ENCODE data around the gene ESRP2. TPM values are rescaled to one million over a fixed set of nuclear protein-coding genes. Genes with fewer than 3 reads are reported as not detected.

The ESRP2 gene
- total and polyA plus RNA-seq, 10 donors, result 0.02 to 0.35 (median 0.23) TPM; not detected in 2

GRCh38 chr16:68219725-68220351, 16.1 kb downstream of the ESRP2 start:
- Histone ChIP-seq H3K27me3 (replicated peaks in 1 of 7) (no peaks in the 10 kb centered on the region), H3K4me1 (no peaks in the 10 kb centered on the region), H3K27ac (no peak overlapping the region), H3K36me3 (peaks cover 0 to 77% (median 16%) of the 10 kb centered on the region in 6 donors), H3K9me3 (no peaks in the 10 kb centered on the region), H3K4me3 (no peak overlapping the region)
- 85 to 94% (median 91%) methylated on average over 6 of the region's 6 CpGs for WGBS, 5 donors
- intact Hi-C loops (cut with DNase I; ENCODE audit: low total_unique reads), result loop anchor here (10.0 kb wide), 1 partner anchor 125 kb away; no protein-coding TSS in a partner anchor
- TF ChIP-seq POLR2AphosphoS5 (IDR thresholded peaks at IDR 0.05), result no peak
- TF ChIP-seq CTCF (IDR thresholded peaks at IDR 0.05 in 8 of 11, conservative IDR thresholded peaks at IDR 0.05 in 3 of 11), result no peak
- DNase-seq, result no peak

GRCh38 chr16:68217506-68217905, 18.4 kb downstream of the ESRP2 start:
- Histone ChIP-seq H3K27me3 (replicated peaks in 1 of 7) (no peaks in the 10 kb centered on the region), H3K9me3 (no peaks in the 10 kb centered on the region), H3K4me1 (peaks cover 0 to 11% (median 0%) of the 10 kb centered on the region in 6 donors), H3K27ac (no peak overlapping the region), H3K36me3 (peaks cover 0 to 74% (median 20%) of the 10 kb centered on the region in 6 donors), H3K4me3 (no peak overlapping the region)
- WGBS, 5 donors, result 66 to 81% (median 76%) methylated on average over 4 of the region's 4 CpGs
- TF ChIP-seq CTCF (IDR thresholded peaks at IDR 0.05 in 8 of 11, conservative IDR thresholded peaks at IDR 0.05 in 3 of 11), result no peak
- TF ChIP-seq POLR2AphosphoS5 (IDR thresholded peaks at IDR 0.05), result no peak
- no peak for TF ChIP-seq POLR2A (IDR thresholded peaks at IDR 0.05)
- DNase-seq, result no peak
- intact Hi-C loops (cut with DNase I; ENCODE audit: low total_unique reads), result no loop called here

- WGBS, 5 donors, result 91 to 97% (median 92%) methylated on average over 3 of the region's 3 CpGs
- intact Hi-C loops (cut with DNase I; ENCODE audit: low total_unique reads), result no loop called here
Measured at GRCh38 chr16:68216240-68216639, 19.7 kb downstream of the ESRP2 start.

More at GRCh38 chr16:68216240-68216639, 19.7 kb downstream of the ESRP2 start:
- TF ChIP-seq CTCF (IDR thresholded peaks at IDR 0.05 in 8 of 11, conservative IDR thresholded peaks at IDR 0.05 in 3 of 11) (no peak), POLR2A (IDR thresholded peaks at IDR 0.05) (no peak), POLR2AphosphoS5 (IDR thresholded peaks at IDR 0.05) (no peak)
- no peak overlapping the region for H3K4me3 ChIP-seq
- H3K27ac ChIP-seq, result no peak overlapping the region
- no peaks in the 10 kb centered on the region for H3K27me3 ChIP-seq (replicated peaks in 1 of 7)
- H3K4me1 ChIP-seq, result peaks cover 0 to 11% (median 0%) of the 10 kb centered on the region in 6 donors
- no peak for DNase-seq
- H3K9me3 ChIP-seq, result no peaks in the 10 kb centered on the region
- peaks cover 0 to 64% (median 14%) of the 10 kb centered on the region in 6 donors for H3K36me3 ChIP-seq

Data from spleen (tissue), 11 donors.